Caco-2 (cell line): ENCODE results near the gene CACNA1H. TPM values are rescaled to one million over a fixed set of nuclear protein-coding genes. Genes with fewer than 3 reads are reported as not detected.

Experiments used
- BruUV-seq: library from RNA; stranded (reverse); fragments of 400-500 nt; replicated peaks from 2 replicates; lab custom pipeline; 2021; lab: Mats Ljungman, UMichigan
- CTCF ChIA-PET: fragments of 300-600 bp; sonication (Branson Sonifier 250); formaldehyde crosslinking; loops from one replicate; lab custom pipeline; 2022; ENCODE audit warnings: antibody characterized with exemption; lab: Charles Lee
- POLR2A ChIA-PET: fragments of 300-600 bp; sonication (Branson Sonifier 250); formaldehyde crosslinking; loops from one replicate; lab custom pipeline; 2022; ENCODE audit warnings: antibody characterized with exemption; lab: Charles Lee
- DNase-seq, 2 experiments: peaks; one replicate each; pipeline versions ENCODE4 v3.0.0 to v3.0.0-alpha.2; 2020 to 2022
- H3K27me3 ChIP-seq: replicated peaks from 2 replicates; pipeline ENCODE4 v1.6.0; 2011; ENCODE audit warnings: low read length; ENCODE audit not compliant: control insufficient read depth, insufficient read depth
- H3K36me3 ChIP-seq: 2 replicates; pipeline ENCODE4 v1.5.1; 2011; ENCODE audit warnings: low read length; ENCODE audit not compliant: control insufficient read depth, insufficient read depth
- H3K4me1 ChIP-seq: fragments of 250-450 bp; sonication (Bioruptor Pico); 2 replicates; pipeline ENCODE4 v1.5.1; 2020; ENCODE audit warnings: mild to moderate bottlenecking
- H3K4me3 ChIP-seq: 2 replicates; pipeline ENCODE4 v1.5.1; 2011; ENCODE audit warnings: low read depth, mild to moderate bottlenecking, control low read depth, low read length
- H3K9me3 ChIP-seq: fragments of 250-450 bp; sonication (Bioruptor Pico); 2 replicates; pipeline ENCODE4 v1.5.1; 2020; ENCODE audit warnings: mild to moderate bottlenecking, moderate library complexity
- H3K27ac Mint-ChIP-seq: one replicate; pipeline ENCODE4 v1.8.0; 2022; ENCODE audit warnings: mixed read lengths; ENCODE audit not compliant: unreplicated experiment
- H3K27me3 Mint-ChIP-seq: one replicate; pipeline ENCODE4 v1.8.0; 2022; ENCODE audit warnings: mixed read lengths; ENCODE audit not compliant: insufficient read depth, unreplicated experiment
- H3K36me3 Mint-ChIP-seq: one replicate; pipeline ENCODE4 v1.8.0; 2022; ENCODE audit warnings: mild to moderate bottlenecking, mixed read lengths; ENCODE audit not compliant: insufficient read depth, unreplicated experiment
- H3K4me1 Mint-ChIP-seq: one replicate; pipeline ENCODE4 v1.8.0; 2022; ENCODE audit warnings: low read depth, mixed read lengths; ENCODE audit not compliant: unreplicated experiment
- H3K4me3 Mint-ChIP-seq: one replicate; pipeline ENCODE4 v1.8.0; 2022; ENCODE audit warnings: mild to moderate bottlenecking, moderate library complexity, mixed read lengths; ENCODE audit not compliant: unreplicated experiment
- H3K9me3 Mint-ChIP-seq: one replicate; pipeline ENCODE4 v1.8.0; 2022; ENCODE audit warnings: mixed read lengths; ENCODE audit not compliant: unreplicated experiment
- intact Hi-C: fragments of 100-400 bp; cut with micrococcal nuclease; formaldehyde crosslinking; loops from one replicate; pipeline ENCODE4 v1.10.0; 2022; ENCODE audit not compliant: unreplicated experiment
- total RNA-seq: library from RNA; stranded (reverse); gene quantifications from 2 replicates; pipeline ENCODE4 v1.2.3, GENCODE V29; 2022
- TF ChIP-seq, protein P1 (sequence below), 2 experiments: fragments of 200-600 bp in 1 of 2; IDR thresholded peaks; 1 replicate in 1 of 2; 2 replicates in 1 of 2; pipeline versions ENCODE4 v1.5.1 to v1.8.0; 2011 to 2022; ENCODE audit warnings: antibody characterized with exemption in 1 of 2, control low read depth in 1 of 2, inconsistent platforms in 1 of 2, low read depth in 1 of 2, low read length in 1 of 2, mild to moderate bottlenecking in 1 of 2, moderate library complexity in 1 of 2; ENCODE audit not compliant: insufficient read depth in 1 of 2, severe bottlenecking in 1 of 2, unreplicated experiment in 1 of 2

Gene CACNA1H
- total RNA-seq, 1 experiment from 2014 or later, result 5.1 TPM

DNA sequence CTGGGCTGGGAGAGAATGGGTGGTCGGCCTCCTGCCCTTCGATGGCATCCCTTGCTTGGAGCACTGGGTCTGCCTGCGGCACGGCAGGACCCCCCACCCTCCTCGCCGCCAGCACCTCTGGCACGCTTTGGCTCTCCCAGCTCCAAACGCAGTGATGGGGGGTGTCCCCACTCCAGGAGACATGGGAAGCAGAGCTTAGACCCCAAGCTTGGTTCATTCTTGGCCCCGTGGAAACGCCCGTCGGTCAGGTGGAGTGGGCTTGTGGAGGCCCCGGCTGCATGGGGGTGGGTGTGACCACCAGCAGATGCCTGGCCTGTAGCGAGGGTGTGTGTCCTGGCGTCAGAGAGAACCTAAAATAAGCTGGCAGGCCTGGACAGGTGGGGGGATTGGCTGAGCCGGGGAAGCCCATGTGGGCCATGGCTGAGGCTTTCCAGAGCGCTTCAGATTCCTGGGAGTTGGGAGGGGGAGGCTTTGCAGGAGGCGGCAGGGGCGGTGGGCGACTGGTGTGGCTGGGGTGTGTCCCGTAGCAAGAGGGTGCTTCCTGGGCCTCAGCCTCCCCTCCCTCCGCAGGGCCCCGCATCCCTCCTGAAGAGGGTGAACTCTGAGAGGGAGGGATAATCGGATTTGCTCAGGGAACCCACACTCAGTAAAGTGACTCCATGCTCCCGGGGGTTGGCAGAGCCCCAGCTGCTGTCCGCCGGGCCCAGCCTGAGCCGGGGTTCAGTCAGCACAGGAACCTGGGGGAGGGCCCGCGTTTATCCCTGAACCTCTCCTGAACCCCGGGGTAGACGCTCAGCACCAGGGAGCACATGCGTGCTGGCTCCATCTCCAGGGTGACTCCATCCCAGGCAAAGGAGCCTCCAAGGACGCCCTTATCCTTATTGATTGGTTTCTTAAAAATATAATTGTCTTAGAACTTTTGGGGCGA lies 3.4 kb downstream of the CACNA1H start:
- no peaks in the 10 kb centered on the region for H3K36me3 ChIP-seq
- TF ChIP-seq, protein P1, sequence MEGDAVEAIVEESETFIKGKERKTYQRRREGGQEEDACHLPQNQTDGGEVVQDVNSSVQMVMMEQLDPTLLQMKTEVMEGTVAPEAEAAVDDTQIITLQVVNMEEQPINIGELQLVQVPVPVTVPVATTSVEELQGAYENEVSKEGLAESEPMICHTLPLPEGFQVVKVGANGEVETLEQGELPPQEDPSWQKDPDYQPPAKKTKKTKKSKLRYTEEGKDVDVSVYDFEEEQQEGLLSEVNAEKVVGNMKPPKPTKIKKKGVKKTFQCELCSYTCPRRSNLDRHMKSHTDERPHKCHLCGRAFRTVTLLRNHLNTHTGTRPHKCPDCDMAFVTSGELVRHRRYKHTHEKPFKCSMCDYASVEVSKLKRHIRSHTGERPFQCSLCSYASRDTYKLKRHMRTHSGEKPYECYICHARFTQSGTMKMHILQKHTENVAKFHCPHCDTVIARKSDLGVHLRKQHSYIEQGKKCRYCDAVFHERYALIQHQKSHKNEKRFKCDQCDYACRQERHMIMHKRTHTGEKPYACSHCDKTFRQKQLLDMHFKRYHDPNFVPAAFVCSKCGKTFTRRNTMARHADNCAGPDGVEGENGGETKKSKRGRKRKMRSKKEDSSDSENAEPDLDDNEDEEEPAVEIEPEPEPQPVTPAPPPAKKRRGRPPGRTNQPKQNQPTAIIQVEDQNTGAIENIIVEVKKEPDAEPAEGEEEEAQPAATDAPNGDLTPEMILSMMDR (IDR thresholded peaks at IDR 0.05; ENCODE audit: insufficient read depth in 1 of 2, low read depth in 1 of 2, low read length in 1 of 2, severe bottlenecking in 1 of 2, unreplicated experiment in 1 of 2), result no peak
- DNase-seq, result no peak
- Mint-ChIP-seq H3K36me3 (peaks cover 8% of the 10 kb centered on the region), H3K4me3 (no peak overlapping the region), H3K4me1 (no peaks in the 10 kb centered on the region), H3K27ac (no peak overlapping the region), H3K9me3 (no peaks in the 10 kb centered on the region), H3K27me3 (no peaks in the 10 kb centered on the region)
- no TSS peak for BruUV-seq
- H3K4me1 ChIP-seq, result peaks cover 18% of the 10 kb centered on the region
- no peaks in the 10 kb centered on the region for H3K9me3 ChIP-seq
- H3K4me3 ChIP-seq, result no peak overlapping the region
- ChIA-PET CTCF (no interaction called here), POLR2A (no interaction called here)
- no peaks in the 10 kb centered on the region for H3K27me3 ChIP-seq
- intact Hi-C loops, result no loop called here

DNA sequence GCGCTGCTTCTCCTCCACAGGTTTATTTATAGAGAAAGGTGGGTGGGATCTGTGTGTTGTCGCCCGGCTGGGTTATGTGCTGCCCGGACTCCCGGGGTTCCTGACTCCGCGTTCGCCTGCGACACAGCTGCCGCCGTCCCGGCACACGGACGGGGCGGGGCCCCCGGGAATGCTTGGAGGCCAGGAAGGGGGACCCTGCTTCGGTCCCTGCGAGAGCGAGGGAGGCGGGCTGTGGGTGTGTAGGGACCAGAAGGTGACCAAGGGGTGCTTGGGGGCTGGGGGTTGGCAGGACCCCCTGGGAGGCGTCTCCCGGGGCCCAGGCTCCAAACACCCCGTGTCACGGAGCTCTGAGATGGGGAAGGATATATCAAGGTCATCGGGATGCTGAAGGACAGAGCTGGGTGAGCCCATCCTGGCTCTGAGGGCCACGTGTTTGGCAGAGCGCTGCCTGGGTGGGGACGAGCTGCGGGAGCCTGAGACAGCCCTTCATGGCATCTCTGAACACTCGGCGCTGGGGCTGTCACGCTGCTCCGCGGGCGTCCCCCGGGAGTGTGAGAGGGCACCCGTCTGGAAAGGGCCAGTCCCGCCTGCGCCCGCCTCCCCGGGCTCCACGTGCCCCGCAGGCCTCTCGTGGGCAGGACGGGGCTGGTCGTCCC lies 4.2 kb downstream of the CACNA1H start:
- no peaks in the 10 kb centered on the region for H3K27me3 Mint-ChIP-seq
- TF ChIP-seq, protein P1 (IDR thresholded peaks at IDR 0.05; ENCODE audit: insufficient read depth in 1 of 2, low read depth in 1 of 2, low read length in 1 of 2, severe bottlenecking in 1 of 2, unreplicated experiment in 1 of 2), result no peak
- peaks cover 18% of the 10 kb centered on the region for H3K4me1 ChIP-seq

DNA sequence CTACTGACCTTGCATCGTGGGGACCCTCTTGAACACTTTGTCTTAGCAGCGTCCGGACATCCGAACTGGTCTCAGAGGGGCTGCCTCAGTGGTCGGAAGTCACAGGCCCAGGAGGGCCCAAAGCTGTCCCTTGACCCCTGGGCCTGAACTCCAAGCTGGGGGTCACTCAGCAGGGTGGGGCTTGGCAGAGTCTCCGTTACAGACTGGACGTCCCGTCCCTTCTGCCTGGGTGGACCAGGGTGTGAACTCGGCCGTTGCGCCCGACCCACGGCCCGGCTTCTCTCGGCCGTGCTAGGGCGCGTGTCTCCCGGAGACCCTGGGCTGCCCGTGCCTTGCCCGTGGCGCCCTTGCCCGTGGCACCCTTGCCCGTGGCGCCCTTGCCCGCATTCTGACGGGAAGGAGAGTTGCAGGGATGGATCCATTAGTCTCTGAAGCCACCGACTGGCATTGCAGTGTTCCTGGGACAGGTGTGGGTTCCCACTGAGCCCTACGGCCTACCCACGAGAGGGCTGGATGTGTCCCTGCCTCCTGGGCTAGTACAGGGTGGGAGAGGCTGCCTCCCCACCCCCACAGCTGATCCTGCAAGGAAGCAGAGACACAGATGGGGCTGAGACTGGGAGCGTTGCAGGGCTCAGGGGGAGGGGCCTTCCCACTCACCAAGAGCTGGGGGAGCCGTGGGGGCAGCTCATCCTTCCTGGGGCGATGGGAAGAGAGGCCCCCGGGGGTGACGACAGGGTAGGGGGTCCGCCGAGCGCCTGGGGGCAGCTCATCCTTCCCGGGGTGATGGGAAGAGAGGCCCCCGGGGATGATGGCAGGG lies 4.9 kb downstream of the CACNA1H start:
- ChIA-PET CTCF (no interaction called here), POLR2A (no interaction called here)
- H3K27me3 ChIP-seq, result no peaks in the 10 kb centered on the region
- TF ChIP-seq, protein P1 (IDR thresholded peaks at IDR 0.05; ENCODE audit: insufficient read depth in 1 of 2, low read depth in 1 of 2, low read length in 1 of 2, severe bottlenecking in 1 of 2, unreplicated experiment in 1 of 2), result no peak
- H3K4me1 ChIP-seq, result peaks cover 18% of the 10 kb centered on the region
- no peaks in the 10 kb centered on the region for H3K4me1 Mint-ChIP-seq
- no peaks in the 10 kb centered on the region for H3K9me3 Mint-ChIP-seq
- H3K4me3 Mint-ChIP-seq, result no peak overlapping the region
- BruUV-seq, result no TSS peak
- no peak overlapping the region for H3K4me3 ChIP-seq
- no peak for DNase-seq
- intact Hi-C loops, result no loop called here
- no peaks in the 10 kb centered on the region for H3K9me3 ChIP-seq
- H3K27me3 Mint-ChIP-seq, result no peaks in the 10 kb centered on the region
- H3K36me3 ChIP-seq, result no peaks in the 10 kb centered on the region
- H3K27ac Mint-ChIP-seq, result no peak overlapping the region
- peaks cover 8% of the 10 kb centered on the region for H3K36me3 Mint-ChIP-seq

More for the DNA sequence above, 4.2 kb downstream of the CACNA1H start:
- Histone ChIP-seq H3K9me3 (no peaks in the 10 kb centered on the region), H3K4me3 (no peak overlapping the region), H3K36me3 (no peaks in the 10 kb centered on the region), H3K27me3 (no peaks in the 10 kb centered on the region)
- Mint-ChIP-seq H3K27ac (no peak overlapping the region), H3K4me1 (no peaks in the 10 kb centered on the region), H3K4me3 (no peak overlapping the region), H3K36me3 (peaks cover 8% of the 10 kb centered on the region), H3K9me3 (no peaks in the 10 kb centered on the region)
- POLR2A ChIA-PET, result no interaction called here
- intact Hi-C loops, result no loop called here
- no TSS peak for BruUV-seq
- DNase-seq, result no peak
- CTCF ChIA-PET, result no interaction called here
